DMS114 treated with DMSO at 0.1 percent for 48 hours (cell line): ENCODE measurements around the gene KCTD5.
"Not testable (repeated sequence)": the region's sequence is repeated elsewhere in the genome, so short reads cannot be mapped to it uniquely, and the experiment has no call there.

Experiments used
- DNase-seq: peaks from one replicate; lab custom pipeline; 2025; ENCODE audit not compliant: unreplicated experiment; lab: John Stamatoyannopoulos, UW

Gene KCTD5, protein sequence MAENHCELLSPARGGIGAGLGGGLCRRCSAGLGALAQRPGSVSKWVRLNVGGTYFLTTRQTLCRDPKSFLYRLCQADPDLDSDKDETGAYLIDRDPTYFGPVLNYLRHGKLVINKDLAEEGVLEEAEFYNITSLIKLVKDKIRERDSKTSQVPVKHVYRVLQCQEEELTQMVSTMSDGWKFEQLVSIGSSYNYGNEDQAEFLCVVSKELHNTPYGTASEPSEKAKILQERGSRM

DNA sequence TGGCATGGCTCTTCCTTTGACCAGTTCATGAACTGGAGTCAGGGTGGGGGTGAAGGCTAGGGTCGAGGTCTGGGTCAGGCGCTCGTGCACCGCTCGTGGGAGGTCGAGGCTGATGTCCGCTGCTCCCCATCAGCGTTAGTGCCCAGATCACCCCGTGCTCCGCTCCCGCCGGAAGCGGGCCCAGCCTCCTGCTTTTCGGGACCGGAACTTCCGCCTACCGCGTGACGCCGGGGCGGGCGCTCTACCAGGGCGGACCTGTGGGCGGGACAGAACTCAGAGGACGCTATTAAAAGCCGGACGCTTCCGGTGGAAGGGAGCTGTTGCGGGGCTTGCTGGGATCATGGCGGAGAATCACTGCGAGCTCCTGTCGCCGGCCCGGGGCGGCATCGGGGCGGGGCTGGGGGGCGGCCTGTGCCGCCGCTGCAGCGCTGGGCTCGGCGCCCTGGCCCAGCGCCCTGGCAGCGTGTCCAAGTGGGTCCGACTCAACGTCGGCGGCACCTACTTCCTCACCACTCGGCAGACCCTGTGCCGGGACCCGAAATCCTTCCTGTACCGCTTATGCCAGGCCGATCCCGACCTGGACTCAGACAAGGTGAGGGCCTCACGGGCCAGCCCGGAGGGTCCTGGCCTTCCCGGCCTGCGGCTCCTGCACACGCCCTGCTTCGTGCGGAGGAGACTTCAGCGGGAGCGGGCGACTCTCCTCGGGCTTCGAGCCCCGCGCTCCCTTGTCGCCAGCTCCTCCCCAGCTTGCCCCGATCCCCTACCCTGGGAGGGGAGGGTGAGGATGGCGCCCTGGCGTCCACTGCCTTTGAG lies at the start of gene KCTD5:
Gene KCTD5 (plus strand): TSS at position 315 of the 813 bp plus-strand sequence. CDS start 26 bp downstream, at position 341.
- peak; percentile 85 for DNase-seq

DNA sequence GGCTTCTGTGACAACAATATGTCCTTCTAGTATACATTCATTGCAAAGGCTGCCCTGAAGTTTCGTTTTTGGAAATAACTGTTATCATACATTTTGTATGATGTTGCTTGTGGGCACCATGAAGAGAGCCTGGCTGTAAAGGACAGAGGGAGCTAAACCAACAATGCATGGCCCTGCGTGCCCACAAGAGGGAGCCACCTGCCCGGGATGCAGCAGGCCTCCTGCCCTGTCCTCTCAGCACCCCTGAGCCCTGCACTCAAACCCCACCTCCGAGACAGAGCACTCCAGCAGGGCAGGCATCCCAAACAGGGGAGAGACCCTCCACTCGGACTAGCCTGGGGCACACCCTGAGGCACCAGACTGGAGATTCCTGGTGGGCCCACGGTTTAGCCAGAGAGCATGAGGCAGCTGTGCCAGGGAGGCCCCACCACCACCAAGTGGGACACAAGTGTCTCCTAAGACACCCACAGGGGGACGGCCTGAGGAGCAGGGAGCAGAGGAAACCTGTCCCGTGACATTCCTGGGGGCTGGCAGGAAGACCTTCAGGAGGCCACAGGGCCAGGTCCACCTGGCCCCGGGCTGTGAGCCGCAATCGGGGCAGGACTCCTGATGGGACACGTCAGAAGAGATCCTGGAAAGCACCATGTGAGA lies 43.1 kb upstream of the KCTD5 start:
- DNase-seq = not testable (repeated sequence)

DNA sequence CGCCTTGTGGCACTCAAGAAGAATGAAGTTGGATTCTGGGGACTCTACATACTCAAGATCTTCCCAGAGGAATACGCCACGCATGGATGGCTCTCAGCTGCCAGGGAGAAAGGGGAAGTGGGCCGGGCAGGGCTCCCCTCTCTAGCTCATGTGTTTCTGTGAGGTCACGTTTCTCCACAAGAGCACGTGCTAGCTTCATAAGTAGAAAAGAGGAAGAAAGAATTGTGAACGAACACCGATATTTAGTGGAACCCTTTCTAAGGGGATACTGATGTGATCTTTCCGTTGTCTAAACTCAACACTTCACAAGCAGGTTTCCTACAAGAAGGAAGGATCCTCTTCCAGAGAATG lies 42.6 kb upstream of the KCTD5 start:
- DNase-seq = not testable (repeated sequence)

DNA sequence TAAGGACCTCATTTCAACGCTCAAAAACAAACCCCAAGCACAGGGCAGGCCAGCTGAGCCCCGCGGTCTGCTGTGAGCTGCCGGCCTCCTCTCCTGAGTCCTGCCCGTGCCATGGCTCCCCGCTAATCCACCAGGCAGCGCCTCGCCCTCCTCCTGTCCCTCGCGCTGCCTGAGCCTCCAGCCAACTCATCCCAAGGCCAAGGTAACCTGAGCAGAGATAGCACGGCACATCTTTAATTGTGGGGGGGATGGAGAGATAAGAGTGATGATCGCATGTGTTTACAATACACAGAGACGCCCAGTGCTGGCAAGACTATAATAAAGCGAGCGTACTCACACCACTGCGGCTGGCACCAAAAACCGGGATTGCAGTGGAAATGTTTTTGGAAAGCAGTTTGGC lies 39.8 kb upstream of the KCTD5 start:
- not testable (repeated sequence) for DNase-seq

DNA sequence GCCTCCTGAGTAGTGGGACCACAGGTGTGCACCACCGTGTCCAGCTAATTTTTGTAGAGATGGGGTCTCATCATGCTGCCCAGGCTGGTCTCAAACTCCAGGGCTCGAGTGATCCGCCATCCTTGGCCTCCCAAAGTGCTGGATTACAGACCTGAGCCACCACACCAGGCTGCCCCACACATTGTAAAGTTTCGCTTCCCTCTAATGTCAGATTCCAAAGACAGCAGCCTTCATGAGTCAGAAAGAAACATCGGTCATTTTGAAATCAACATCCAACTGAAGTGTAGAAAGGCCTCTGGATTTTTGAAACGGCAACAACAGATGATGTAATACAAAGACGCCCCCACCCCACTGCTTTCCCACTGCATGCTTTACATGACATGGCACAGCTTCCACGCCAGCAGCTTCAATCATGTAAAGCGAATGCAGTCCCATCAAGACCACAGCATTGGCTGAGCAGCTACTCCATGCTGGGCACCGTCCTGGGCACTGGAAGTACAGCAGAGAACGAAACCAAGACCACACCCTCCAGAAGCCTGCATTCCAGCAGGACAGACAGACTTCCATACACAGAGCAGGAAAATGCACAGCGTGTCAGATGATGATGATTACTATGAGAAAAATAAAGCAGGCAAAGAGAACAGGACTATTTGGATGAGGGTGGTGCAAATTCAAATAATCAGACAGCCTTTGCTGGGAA lies 37.4 kb upstream of the KCTD5 start:
- not testable (repeated sequence) for DNase-seq

DNA sequence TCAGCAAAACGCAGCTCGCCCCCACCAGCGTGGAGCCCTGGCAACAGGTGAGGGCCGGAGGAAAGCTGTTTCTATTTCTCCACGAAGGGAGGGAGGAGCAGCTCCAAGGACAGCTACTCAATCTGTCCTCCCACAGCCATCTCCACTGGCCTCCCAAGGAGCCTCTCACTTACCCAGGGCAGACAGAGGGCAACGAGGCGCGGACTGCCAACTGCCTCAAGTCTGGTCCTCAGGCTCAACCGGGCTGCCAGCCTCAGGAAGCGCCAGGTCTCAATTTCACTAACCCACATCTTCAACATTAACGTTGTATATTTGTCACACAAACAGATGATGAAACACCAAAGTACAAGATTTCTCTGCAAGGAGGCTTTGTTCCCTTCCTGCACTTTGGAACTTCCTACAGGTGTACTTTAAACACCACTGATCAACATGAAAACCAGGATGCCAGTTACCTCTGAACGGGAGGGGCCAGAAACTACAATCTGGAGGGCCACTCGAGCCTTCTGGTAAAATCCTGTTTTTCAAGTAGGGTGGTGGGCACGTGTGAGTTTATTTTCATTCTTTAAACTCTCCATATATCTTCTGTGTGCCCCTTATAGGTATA lies 31.0 kb upstream of the KCTD5 start:
- DNase-seq = not testable (repeated sequence)

DNA sequence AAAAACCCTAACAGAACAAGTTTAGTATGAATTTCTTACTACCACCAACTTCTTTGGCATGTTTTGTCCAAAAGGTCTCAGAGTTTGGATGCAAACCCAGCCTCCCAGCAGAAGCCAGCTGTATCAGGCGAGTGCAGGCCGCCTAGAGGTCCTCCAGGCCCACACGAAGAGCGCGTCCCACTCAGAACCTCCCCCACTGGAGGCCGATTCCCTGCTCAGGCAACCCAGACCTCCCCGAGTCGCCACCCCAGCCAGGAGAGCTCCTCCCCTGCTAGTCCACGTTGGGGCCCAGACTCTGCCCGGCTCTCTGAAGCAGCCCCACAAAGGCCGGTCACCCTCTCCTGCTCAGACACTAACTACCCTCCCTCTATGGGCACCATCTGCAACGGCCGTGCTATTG lies 28.4 kb upstream of the KCTD5 start:
- DNase-seq = not testable (repeated sequence)

DNA sequence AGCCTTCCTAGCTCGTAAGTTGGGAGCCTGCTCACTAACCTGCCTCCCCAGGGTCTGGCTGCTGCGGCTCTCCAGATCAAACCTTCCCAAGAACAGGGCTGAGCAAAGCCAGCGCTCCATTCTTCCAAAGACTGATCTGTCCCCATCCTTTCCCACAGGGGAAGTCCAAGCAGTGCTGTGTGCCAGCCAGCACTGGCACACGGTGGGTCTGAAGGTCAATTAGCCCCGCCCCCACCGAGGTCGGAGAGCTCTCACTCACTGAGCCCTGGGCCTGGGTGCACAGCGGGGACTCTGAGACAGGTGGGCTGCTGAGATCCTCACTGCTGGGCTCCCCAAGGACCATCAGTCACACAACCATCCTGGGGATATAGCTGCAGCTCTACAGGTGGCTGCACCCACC lies 27.4 kb upstream of the KCTD5 start:
- DNase-seq = not testable (repeated sequence)

DNA sequence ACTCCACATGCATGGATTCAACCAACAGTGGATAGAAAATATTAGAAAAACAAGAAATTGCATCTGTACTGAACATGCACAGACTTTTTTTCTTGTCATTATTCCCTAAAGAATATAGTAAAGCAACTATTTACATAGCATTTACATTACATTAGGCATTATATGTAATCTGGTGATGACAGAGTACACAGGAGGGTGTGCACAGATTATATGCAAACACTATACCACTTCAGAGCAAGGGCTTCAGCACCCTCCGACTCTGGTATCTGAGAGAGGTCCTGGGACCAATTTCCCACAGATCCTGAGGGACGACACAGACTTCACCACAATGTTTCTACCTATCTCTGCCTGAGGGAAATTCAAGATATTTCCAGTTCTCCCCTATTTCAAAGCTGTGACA lies 25.3 kb upstream of the KCTD5 start:
- no peak for DNase-seq

DNA sequence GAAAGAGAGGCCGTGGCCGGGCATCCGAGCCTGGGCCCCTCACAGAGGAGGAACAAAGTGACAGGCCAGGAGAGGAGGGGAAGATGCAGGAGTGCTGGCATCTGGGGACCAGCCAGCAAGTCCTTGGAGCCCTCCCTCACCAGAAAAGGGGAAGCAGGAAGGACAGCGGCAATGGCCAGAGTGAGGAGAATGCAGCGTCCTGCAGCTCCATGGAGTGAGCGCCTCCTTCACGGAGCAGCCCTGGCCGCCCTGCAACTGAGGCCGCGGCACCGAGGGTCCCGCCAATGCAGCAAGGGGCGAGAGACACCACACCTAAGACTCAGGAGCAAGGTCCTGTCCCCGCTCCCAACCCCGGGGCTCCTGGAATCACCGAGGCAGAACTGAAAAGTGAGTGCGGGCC lies 24.5 kb upstream of the KCTD5 start:
- not testable (repeated sequence) for DNase-seq

DNA sequence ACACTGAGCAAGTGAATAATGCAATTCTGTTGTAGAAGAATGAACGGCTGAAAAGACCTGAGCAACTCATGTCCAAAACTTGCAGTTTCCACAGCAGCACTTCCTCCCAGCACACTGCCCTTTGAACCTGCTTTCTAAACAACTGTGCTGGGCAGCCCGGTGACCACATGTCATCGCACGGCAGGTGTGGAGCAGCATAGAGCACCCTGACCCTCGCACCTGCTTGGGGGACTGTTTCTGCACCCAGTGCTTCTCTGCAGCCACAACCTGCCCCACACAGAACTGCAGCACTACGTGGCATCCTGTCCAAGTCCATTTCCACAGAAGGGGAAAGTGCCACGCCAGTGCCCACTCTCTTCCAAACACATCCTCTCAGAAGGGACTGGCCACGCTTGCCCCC lies 22.8 kb upstream of the KCTD5 start:
- DNase-seq = not testable (repeated sequence)

DNA sequence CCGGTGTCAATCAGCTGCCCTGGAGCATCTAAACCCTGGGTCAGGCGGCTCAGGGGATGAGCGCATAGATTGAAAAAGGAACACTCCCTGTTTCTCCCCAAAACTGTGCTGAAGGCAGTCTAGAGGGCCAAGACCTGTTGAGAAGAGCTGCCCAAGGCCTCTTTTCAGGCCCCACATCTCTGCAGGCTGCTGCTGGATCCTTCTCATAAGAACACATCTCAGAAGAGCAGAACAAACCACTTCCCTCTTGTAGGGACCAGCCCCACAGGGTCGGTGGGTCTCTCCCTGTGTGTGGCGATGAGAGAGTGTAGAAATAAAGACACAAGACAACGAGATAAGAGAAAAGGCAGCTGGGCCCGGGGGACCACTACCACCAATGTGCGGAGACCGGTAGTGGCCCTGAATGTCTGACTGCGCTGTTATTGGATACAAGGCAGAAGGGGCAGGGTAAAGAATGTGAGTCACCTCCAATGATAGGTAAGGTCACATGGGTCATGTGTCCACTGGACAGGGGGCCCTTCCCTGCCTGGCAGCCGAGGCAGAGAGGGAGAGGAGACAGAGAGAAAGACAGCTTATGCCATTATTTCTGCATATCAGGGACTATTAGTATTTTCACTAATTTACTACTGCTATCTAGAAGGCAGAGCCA lies 22.2 kb upstream of the KCTD5 start:
- DNase-seq = not testable (repeated sequence)

DNA sequence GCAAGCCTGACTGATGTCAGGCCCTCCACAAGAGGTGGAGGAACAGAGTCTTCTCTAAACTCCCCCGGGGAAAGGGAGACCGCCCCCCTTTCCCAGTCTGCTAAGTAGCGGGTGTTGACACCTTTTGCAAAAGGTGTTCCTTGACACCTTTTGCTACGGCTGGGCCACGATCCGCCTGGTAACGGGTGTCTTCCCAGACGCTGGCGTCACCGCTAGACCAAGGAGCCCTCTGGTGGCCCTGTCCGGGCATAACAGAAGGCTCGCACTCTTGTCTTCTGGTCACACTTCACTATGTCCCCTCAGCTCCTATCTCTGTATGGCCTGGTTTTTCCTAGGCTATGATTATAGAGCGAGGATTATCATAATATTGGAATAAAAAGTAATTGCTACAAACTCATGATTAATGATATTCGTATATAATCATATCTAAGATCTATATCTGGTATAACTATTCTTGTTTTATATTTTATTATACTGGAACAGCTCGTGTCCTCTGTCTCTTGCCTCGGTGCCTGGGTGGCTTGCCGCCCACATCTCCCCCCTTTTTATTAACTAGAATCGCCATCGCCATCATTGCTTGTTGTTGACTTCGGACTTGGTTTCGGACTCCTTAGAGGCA lies 21.5 kb upstream of the KCTD5 start:
- DNase-seq = not testable (repeated sequence)

DNA sequence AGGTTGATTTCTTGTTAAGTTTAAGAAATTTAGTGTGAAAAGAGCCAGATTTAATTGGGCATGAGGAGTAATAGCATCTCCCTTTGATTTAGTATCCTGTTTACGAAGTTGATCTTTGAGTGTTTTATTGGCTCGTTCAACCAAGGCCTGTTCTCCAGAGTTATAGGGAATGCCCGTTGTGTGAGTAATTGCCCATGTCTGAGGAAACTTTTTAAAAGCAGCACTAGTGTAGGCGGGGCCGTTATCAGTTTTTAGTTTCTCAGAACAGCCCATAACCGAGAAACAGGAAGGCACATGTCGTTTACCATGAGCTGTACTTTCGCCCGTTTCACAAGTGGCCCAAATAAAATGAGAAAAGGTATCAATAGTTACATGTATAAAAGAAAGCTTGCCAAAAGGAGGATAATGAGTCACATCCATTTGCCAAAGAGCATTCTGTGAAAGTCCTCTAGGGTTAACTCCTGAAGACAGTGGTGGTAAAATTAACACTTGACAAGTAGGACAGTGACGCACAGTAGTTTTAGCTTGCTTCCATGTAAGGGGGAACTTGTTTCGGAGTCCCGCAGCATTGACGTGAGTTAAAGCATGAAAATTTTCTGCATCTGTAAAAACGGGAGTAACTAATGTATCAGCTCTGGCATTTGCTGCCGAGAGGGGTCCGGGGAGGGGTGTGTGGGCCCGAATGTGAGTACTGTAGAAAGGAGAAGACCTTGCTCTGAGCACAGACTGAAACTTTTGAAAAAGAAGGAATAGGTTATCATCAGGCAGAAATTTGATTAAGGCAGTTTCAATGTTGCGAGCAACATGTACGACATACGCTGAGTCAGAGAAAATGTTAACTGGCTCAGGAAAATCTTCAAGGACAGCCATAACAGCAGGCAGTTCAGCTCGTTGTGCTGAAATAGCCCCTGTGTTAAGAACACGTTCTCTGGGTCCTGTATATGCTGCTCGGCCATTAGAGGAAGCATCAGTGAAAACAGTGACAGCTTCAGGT lies 18.5 kb upstream of the KCTD5 start:
- DNase-seq = no peak

DNA sequence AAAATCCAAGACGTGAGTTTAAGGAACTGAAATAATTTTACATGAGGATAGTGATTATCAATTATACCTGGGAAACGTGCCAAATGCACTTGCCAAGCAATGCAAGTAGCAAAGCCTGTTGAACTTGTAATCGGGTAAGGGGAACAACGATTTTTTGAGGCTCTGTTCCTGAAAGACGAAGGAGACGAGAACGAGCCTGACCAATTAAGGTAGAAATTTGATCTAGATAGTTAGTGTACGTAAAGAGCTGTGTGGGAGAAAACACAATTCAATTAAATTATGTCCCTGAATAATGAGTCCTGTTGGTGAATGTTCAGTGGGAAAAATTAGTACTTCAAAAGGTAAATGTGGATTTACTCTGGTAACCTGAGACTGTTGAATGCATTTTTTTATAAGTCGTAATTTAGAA lies 17.7 kb upstream of the KCTD5 start:
- no peak for DNase-seq

DNA sequence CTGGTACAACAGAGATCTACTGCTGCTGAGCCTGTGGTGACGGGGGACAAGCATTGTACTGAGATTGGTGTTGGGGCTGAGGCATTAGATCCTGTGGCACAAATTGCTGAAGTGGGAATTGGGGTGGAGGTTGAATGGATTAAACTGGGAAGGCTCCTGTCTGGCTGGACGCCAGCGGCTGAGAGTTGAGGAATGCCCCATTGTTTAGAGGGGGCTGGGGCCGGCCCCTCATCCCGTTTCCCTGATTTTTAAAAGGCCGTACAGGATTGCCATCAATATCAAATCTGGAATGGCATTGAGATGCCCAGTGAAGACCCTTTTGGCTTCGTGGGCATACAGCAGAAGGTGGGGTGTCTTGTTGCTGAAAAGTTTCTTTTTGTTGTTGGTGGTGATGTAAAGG lies 15.7 kb upstream of the KCTD5 start:
- DNase-seq = not testable (repeated sequence)

DNA sequence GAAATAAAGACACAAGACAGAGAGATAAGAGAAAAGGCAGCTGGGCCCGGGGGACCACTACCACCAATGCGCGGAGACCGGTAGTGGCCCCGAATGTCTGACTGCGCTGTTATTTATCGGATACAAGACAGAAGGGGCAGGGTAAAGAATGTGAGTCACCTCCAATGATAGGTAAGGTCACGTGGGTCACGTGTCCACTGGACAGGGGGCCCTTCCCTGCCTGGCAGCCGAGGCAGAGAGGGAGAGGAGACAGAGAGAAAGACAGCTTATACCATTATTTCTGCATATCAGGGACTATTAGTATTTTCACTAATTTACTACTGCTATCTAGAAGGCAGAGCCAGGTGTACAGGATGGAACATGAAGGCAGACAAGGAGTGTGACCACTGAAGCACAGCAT lies 12.7 kb upstream of the KCTD5 start:
- DNase-seq = not testable (repeated sequence)

DNA sequence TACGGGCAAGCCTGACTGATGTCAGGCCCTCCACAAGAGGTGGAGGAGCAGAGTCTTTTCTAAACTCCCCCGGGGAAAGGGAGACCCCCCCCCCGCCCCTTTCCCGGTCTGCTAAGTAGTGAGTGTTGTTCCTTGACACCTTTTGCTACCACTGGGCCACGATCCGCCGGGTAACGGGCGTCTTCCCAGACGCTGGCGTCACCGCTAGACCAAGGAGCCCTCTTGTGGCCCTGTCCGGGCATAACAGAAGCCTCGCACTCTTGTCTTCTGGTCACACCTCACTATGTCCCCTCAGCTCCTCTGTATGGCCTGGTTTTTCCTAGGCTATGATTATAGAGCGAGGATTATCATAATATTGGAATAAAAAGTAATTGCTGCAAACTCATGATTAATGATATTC lies 12.3 kb upstream of the KCTD5 start:
- peak; percentile 25 for DNase-seq

DNA sequence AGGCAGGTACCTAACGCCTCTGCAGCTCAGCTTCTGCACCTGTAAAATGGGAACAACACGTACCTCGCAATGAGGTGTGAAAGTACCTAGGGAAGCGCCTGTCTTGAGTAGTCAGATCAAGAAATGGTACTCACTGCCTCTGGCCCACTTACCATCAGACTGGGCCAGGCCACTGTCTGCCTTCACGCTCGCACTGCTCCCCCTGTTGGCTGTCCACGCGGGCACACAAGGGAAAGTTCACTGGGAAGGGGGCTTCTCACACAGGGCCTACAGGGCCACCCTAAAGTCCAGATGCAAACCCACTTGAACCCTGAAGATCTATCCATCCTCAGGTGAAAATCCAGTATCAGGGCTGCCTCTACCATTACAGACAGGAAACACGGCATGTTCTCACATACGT lies 11.1 kb upstream of the KCTD5 start:
- DNase-seq = not testable (repeated sequence)
